ENCODE data around the gene ANKS1B. TPM values are rescaled to one million over a fixed set of nuclear protein-coding genes. Genes with fewer than 3 reads are reported as not detected.

ANKS1B gene
- total RNA-seq, 1 donor from 2014 or later, result 0.86 TPM

- intact Hi-C loops (cut with micrococcal nuclease), result no loop called here
These were observed 846.3 kb downstream of the ANKS1B start for GRCh38 chr12:99138393-99138792.

- intact Hi-C loops (cut with micrococcal nuclease), result no loop called here
These were observed 847.4 kb downstream of the ANKS1B start for GRCh38 chr12:99137124-99137855.

GRCh38 chr12:99136516-99136915 lies 848.2 kb downstream of the ANKS1B start:
- intact Hi-C loops (cut with micrococcal nuclease), result no loop called here

GRCh38 chr12:99135376-99135775 lies 849.4 kb downstream of the ANKS1B start:
- intact Hi-C loops (cut with micrococcal nuclease), result no loop called here

GRCh38 chr12:99133401-99133800 lies 851.3 kb downstream of the ANKS1B start:
- intact Hi-C loops (cut with micrococcal nuclease), result no loop called here

GRCh38 chr12:99131751-99132199 lies 853.0 kb downstream of the ANKS1B start:
- intact Hi-C loops (cut with micrococcal nuclease), result no loop called here

- intact Hi-C loops (cut with micrococcal nuclease), result no loop called here
These were observed 853.8 kb downstream of the ANKS1B start for GRCh38 chr12:99130808-99131553.

GRCh38 chr12:99128246-99128802 lies 856.4 kb downstream of the ANKS1B start:
- intact Hi-C loops (cut with micrococcal nuclease), result no loop called here

- intact Hi-C loops (cut with micrococcal nuclease), result no loop called here
These were observed 861.8 kb downstream of the ANKS1B start for GRCh38 chr12:99122959-99123358.

GRCh38 chr12:99122496-99122895 lies 862.2 kb downstream of the ANKS1B start:
- intact Hi-C loops (cut with micrococcal nuclease), result no loop called here

GRCh38 chr12:99121546-99121945 lies 863.2 kb downstream of the ANKS1B start:
- intact Hi-C loops (cut with micrococcal nuclease), result no loop called here

- intact Hi-C loops (cut with micrococcal nuclease), result no loop called here
These were observed 864.8 kb downstream of the ANKS1B start for GRCh38 chr12:99119943-99120342.

GRCh38 chr12:99119449-99119848 lies 865.3 kb downstream of the ANKS1B start:
- intact Hi-C loops (cut with micrococcal nuclease), result no loop called here

GRCh38 chr12:99111600-99111999 lies 873.1 kb downstream of the ANKS1B start:
- intact Hi-C loops (cut with micrococcal nuclease), result no loop called here

- intact Hi-C loops (cut with micrococcal nuclease), result no loop called here
These were observed 873.9 kb downstream of the ANKS1B start for GRCh38 chr12:99110868-99111267.

- intact Hi-C loops (cut with micrococcal nuclease), result no loop called here
These were observed 874.5 kb downstream of the ANKS1B start for GRCh38 chr12:99110212-99110611.

GRCh38 chr12:99108924-99109323 lies 875.8 kb downstream of the ANKS1B start:
- intact Hi-C loops (cut with micrococcal nuclease), result no loop called here

- intact Hi-C loops (cut with micrococcal nuclease), result no loop called here
These were observed 885.0 kb downstream of the ANKS1B start for GRCh38 chr12:99099786-99100185.

GRCh38 chr12:99097171-99097570 lies 887.6 kb downstream of the ANKS1B start:
- intact Hi-C loops (cut with micrococcal nuclease), result no loop called here

GRCh38 chr12:99093166-99093565 lies 891.6 kb downstream of the ANKS1B start:
- intact Hi-C loops (cut with micrococcal nuclease), result no loop called here

GRCh38 chr12:99092100-99092851 lies 892.5 kb downstream of the ANKS1B start:
- intact Hi-C loops (cut with micrococcal nuclease), result no loop called here

GRCh38 chr12:99087278-99087677 lies 897.5 kb downstream of the ANKS1B start:
- intact Hi-C loops (cut with micrococcal nuclease), result no loop called here

Measured in T-helper 2 cell treated with Interferon-gamma antibody and Interleukin-4, amounts not matched to agents 100 ng/mL and 5 ng/mL, for 36 hours (primary cell).